Measurements from ENCODE around the gene KANK4. TPM values are rescaled to one million over a fixed set of nuclear protein-coding genes. Genes with fewer than 3 reads are reported as not detected.

Gene KANK4
- polyA plus RNA-seq, 1 donor (not counting 4 experiments of a cell fraction or from before 2014, with no cell fraction given), result 0.92 TPM

GRCh38 chr1:62301726-62302390, 17.4 kb downstream of the KANK4 start:
- H3K9me3 ChIP-seq (ENCODE audit: control insufficient read depth, low read depth, low read length), result no peaks in the 10 kb centered on the region
- H3K4me2 ChIP-seq (ENCODE audit: control insufficient read depth, extremely low read depth, insufficient read depth, low read depth, low read length), result no peak overlapping the region
- no peak overlapping the region for H3K4me3 ChIP-seq (ENCODE audit: control insufficient read depth in 2 of 3, extremely low read depth in 1 of 3, insufficient read depth in 2 of 3, low read depth in 1 of 3, low read length in 3 of 3)
- H3K79me2 ChIP-seq (ENCODE audit: control insufficient read depth, insufficient read depth, low read length), result no peaks in the 10 kb centered on the region
- no peaks in the 10 kb centered on the region for H3K9me1 ChIP-seq (ENCODE audit: control insufficient read depth, extremely low read depth, insufficient read depth, low read length)
- no peak overlapping the region for H3K9ac ChIP-seq (ENCODE audit: control insufficient read depth, extremely low read depth, insufficient read depth, low read length)
- H3K4me1 ChIP-seq (ENCODE audit: control insufficient read depth, extremely low read depth, insufficient read depth, low read length), result no peaks in the 10 kb centered on the region
- peaks cover 4% of the 10 kb centered on the region for H3K27me3 ChIP-seq (ENCODE audit: control insufficient read depth, extremely low read depth, insufficient read depth, low read length)
- no peak overlapping the region for H2AFZ ChIP-seq (ENCODE audit: control insufficient read depth, low read length)
- no peak overlapping the region for H3K27ac ChIP-seq (ENCODE audit: control insufficient read depth, insufficient read depth, low read length)
- TF ChIP-seq EZH2 (IDR thresholded peaks at IDR 0.05; ENCODE audit: low read length) (no peak), CTCF (optimal IDR thresholded peaks at IDR 0.05 in 1 of 3, IDR thresholded peaks at IDR 0.05 in 1 of 3, conservative IDR thresholded peaks at IDR 0.05 in 1 of 3; ENCODE audit: extremely low read depth in 1 of 3, insufficient read depth in 2 of 3, low read length in 3 of 3) (no peak)
- dilution Hi-C loops (cut with MboI; ENCODE audit: extremely low pct_ligation_motif_present, low sequenced_read_pairs), result no loop called here
- DNase-seq (ENCODE audit: low read depth, low spot score) (no peak), FAIRE-seq (no peak)
- no peaks in the 10 kb centered on the region for H4K20me1 ChIP-seq (ENCODE audit: control insufficient read depth, extremely low read depth, insufficient read depth, low read length)
- no peaks in the 10 kb centered on the region for H3K36me3 ChIP-seq (ENCODE audit: control insufficient read depth in 2 of 2, extremely low read depth in 1 of 2, insufficient read depth in 2 of 2, low read length in 2 of 2)

GRCh38 chr1:62299426-62300200, 19.6 kb downstream of the KANK4 start:
- peaks cover 3% of the 10 kb centered on the region for H3K4me1 ChIP-seq (ENCODE audit: control insufficient read depth, extremely low read depth, insufficient read depth, low read length)
- TF ChIP-seq EZH2 (IDR thresholded peaks at IDR 0.05; ENCODE audit: low read length) (no peak), CTCF (optimal IDR thresholded peaks at IDR 0.05 in 1 of 3, IDR thresholded peaks at IDR 0.05 in 1 of 3, conservative IDR thresholded peaks at IDR 0.05 in 1 of 3; ENCODE audit: extremely low read depth in 1 of 3, insufficient read depth in 2 of 3, low read length in 3 of 3) (no peak)
- H3K36me3 ChIP-seq (ENCODE audit: control insufficient read depth in 2 of 2, extremely low read depth in 1 of 2, insufficient read depth in 2 of 2, low read length in 2 of 2), result no peaks in the 10 kb centered on the region
- DNase-seq (ENCODE audit: low read depth, low spot score), result no peak
- H3K79me2 ChIP-seq (ENCODE audit: control insufficient read depth, insufficient read depth, low read length), result no peaks in the 10 kb centered on the region
- H3K9me1 ChIP-seq (ENCODE audit: control insufficient read depth, extremely low read depth, insufficient read depth, low read length), result no peaks in the 10 kb centered on the region
- H3K4me3 ChIP-seq (ENCODE audit: control insufficient read depth in 2 of 3, extremely low read depth in 1 of 3, insufficient read depth in 2 of 3, low read depth in 1 of 3, low read length in 3 of 3), result no peak overlapping the region
- dilution Hi-C loops (cut with MboI; ENCODE audit: extremely low pct_ligation_motif_present, low sequenced_read_pairs), result no loop called here
- no peak overlapping the region for H3K27ac ChIP-seq (ENCODE audit: control insufficient read depth, insufficient read depth, low read length)
- H3K9ac ChIP-seq (ENCODE audit: control insufficient read depth, extremely low read depth, insufficient read depth, low read length), result no peak overlapping the region
- no peak overlapping the region for H3K4me2 ChIP-seq (ENCODE audit: control insufficient read depth, extremely low read depth, insufficient read depth, low read depth, low read length)
- H2AFZ ChIP-seq (ENCODE audit: control insufficient read depth, low read length), result no peak overlapping the region
- no peak for FAIRE-seq
- no peaks in the 10 kb centered on the region for H4K20me1 ChIP-seq (ENCODE audit: control insufficient read depth, extremely low read depth, insufficient read depth, low read length)
- no peaks in the 10 kb centered on the region for H3K9me3 ChIP-seq (ENCODE audit: control insufficient read depth, low read depth, low read length)
- H3K27me3 ChIP-seq (ENCODE audit: control insufficient read depth, extremely low read depth, insufficient read depth, low read length), result peaks cover 4% of the 10 kb centered on the region

Measured in keratinocyte (primary cell).